ENCODE measurements around the gene HDAC11. TPM values are rescaled to one million over a fixed set of nuclear protein-coding genes. Genes with fewer than 3 reads are reported as not detected.

HDAC11 gene
- total and polyA plus RNA-seq, 2 of the 13 experiments (the other 11 are each of a cell fraction or from before 2014, with no cell fraction given), result 13.7 to 33.1 TPM

DNA sequence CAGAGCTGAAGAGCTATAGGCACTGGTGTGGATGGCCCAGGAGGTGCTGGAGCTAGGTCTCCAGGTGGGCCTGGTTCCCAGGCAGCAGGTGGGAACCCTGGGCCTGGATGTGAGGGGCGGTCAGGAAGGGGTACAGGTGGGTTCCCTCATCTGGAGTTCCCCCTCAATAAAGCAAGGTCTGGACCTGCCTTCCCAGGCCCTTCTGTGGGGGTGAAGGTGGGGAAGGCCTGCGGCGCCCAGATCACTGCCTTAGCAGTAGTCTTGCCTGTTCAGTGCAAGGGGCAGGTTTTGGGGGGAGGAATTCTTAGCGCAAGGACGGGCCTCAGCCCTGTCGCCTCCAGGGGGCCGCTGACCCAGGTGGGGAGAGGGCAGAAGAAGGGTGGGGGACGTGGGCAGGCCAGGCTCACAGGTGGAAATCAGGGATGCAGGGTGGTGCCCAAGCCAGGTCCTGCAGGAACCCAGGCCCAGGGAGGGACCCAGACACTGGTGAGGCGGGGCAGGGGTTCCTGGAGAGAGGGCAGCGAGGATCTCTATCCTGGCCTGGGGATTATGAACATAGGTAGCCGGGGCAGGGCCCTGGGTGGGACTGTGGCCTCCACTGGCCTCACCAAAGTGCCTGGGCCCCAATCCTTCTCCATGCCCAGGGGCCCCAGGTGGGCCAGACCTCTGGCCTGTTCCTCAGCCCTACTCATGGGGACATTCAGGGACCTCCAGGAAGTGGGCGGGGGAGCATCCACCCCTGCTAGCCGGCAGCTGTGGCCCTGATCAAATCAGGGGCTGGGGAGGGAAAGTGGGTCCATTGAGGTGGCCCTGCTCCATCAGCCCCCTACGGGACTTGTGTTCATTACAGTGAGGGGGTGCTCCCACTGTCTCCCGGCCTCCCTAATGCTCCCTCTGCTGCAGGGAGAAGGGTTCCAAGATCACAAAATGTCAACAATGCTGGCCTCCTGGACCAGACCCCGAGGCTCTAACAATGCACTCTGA lies 25.3 kb downstream of the HDAC11 start:
- intact Hi-C loops (cut with micrococcal nuclease; ENCODE audit: unreplicated experiment), result no loop called here

GRCh38 chr3:13506239-13506638 lies 26.1 kb downstream of the HDAC11 start:
- TF ChIP-seq TOE1 (CRISPR knock-in tag; IDR thresholded peaks at IDR 0.05) (no peak), ZNF629 (CRISPR knock-in tag; conservative IDR thresholded peaks at IDR 0.05) (peak; percentile 78)
- no peak for ATAC-seq
- H3K4me1 ChIP-seq (ENCODE audit: insufficient read depth, low read length), result peaks cover 17% of the 10 kb centered on the region
- BruUV-seq (replicated peaks), result no TSS peak
- no peak overlapping the region for H3K9ac ChIP-seq (ENCODE audit: insufficient read depth, low read depth, low read length)
- peaks cover 3% of the 10 kb centered on the region; the same call in 1 of the 2 replicates for H4K20me1 ChIP-seq (ENCODE audit: insufficient read depth, low read length)
- no peaks in the 10 kb centered on the region for H3K9me3 ChIP-seq (ENCODE audit: low read length)
- no peak overlapping the region for H2AFZ ChIP-seq (ENCODE audit: low read length)
- no peak overlapping the region for H3K4me3 ChIP-seq (replicated peaks in 1 of 3; ENCODE audit: insufficient read depth in 1 of 3, low read depth in 2 of 3, low read length in 3 of 3)
- H3K4me2 ChIP-seq (ENCODE audit: low read depth, low read length), result no peak overlapping the region
- H3K79me2 ChIP-seq (ENCODE audit: insufficient read depth, low read length), result no peaks in the 10 kb centered on the region
- ChIA-PET POLR2A (no interaction called here), CTCF (ENCODE audit: low intra/inter-chr PET ratio, low total read pairs) (no interaction called here)
- WGBS (ENCODE audit: low lambda C conversion rate), result 100% methylated on average over 1 of the region's 1 CpG
- DNase-seq (ENCODE audit: low spot score), result no peak
- H3K27me3 ChIP-seq (ENCODE audit: control insufficient read depth in 1 of 2, insufficient read depth in 2 of 2, low read length in 2 of 2), result peaks cover 0 to 7% of the 10 kb centered on the region in 2 experiments; a peak in 1 of 5 replicates
- in situ Hi-C loops (cut with HindIII; ENCODE audit: extremely low pct_ligation_motif_present, low pct_unique_long_range_greater_than_20kb), result no loop called here
- intact Hi-C loops (cut with micrococcal nuclease; ENCODE audit: unreplicated experiment), result no loop called here
- peaks cover 2 to 7% of the 10 kb centered on the region in 2 experiments; a peak in 1 of 5 replicates for H3K36me3 ChIP-seq (replicated peaks in 1 of 2; ENCODE audit: control insufficient read depth in 1 of 2, insufficient read depth in 2 of 2, low read length in 2 of 2)
- no peak for FAIRE-seq
- H3K27ac ChIP-seq (ENCODE audit: extremely low read length, insufficient read depth, low read length), result no peak overlapping the region

More for the DNA sequence above, 25.3 kb downstream of the HDAC11 start:
- Histone ChIP-seq H3K9ac (ENCODE audit: insufficient read depth, low read depth, low read length) (no peak overlapping the region), H3K4me1 (ENCODE audit: insufficient read depth, low read length) (peaks cover 17% of the 10 kb centered on the region), H3K36me3 (replicated peaks in 1 of 2; ENCODE audit: control insufficient read depth in 1 of 2, insufficient read depth in 2 of 2, low read length in 2 of 2) (peaks cover 2 to 7% of the 10 kb centered on the region in 2 experiments; a peak in 1 of 5 replicates), H3K27me3 (ENCODE audit: control insufficient read depth in 1 of 2, insufficient read depth in 2 of 2, low read length in 2 of 2) (peaks cover 0 to 3% of the 10 kb centered on the region in 2 experiments; a peak in 1 of 5 replicates), H3K4me3 (replicated peaks in 1 of 3; ENCODE audit: insufficient read depth in 1 of 3, low read depth in 2 of 3, low read length in 3 of 3) (no peak overlapping the region), H4K20me1 (ENCODE audit: insufficient read depth, low read length) (peaks cover 3% of the 10 kb centered on the region; the same call in 1 of the 2 replicates), H3K4me2 (ENCODE audit: low read depth, low read length) (no peak overlapping the region), H3K27ac (ENCODE audit: extremely low read length, insufficient read depth, low read length) (no peak overlapping the region), H3K9me3 (ENCODE audit: low read length) (no peaks in the 10 kb centered on the region), H3K79me2 (ENCODE audit: insufficient read depth, low read length) (no peaks in the 10 kb centered on the region), H2AFZ (ENCODE audit: low read length) (no peak overlapping the region)
- POLR2A ChIA-PET, result no interaction called here
- FAIRE-seq (no peak), ATAC-seq (no peak), DNase-seq (ENCODE audit: low spot score) (no peak)
- 77% methylated on average over 9 of the region's 16 CpGs for WGBS (ENCODE audit: low lambda C conversion rate)
- BruUV-seq (replicated peaks), result TSS peak; percentile 43
- TF ChIP-seq AGO2 (optimal IDR thresholded peaks at IDR 0.05; ENCODE audit: low read depth, low read length), result peak; percentile 18
- no peak for TF ChIP-seq GMEB1 (CRISPR knock-in tag; IDR thresholded peaks at IDR 0.05; ENCODE audit: borderline replicate concordance)
- CTCF ChIA-PET (ENCODE audit: low intra/inter-chr PET ratio, low total read pairs), result no interaction called here
- in situ Hi-C loops (cut with HindIII; ENCODE audit: extremely low pct_ligation_motif_present, low pct_unique_long_range_greater_than_20kb), result no loop called here

Measured in HepG2 (cell line).